Ovary (tissue), 3 donors: ENCODE data around the gene TMEM63A.

ENCODE experiments used
- CTCF ChIP-seq, 3 donors: fragments of 450-650 bp in 2 of 3; fragments of 200-600 bp in 1 of 3; IDR thresholded peaks; one replicate each; pipeline versions ENCODE4 v1.5.1 to v1.8.0; 2016 to 2022; ENCODE audit warnings: antibody characterized with exemption in 3 of 3, mild to moderate bottlenecking in 1 of 3
- POLR2A ChIP-seq: fragments of 450-650 bp; IDR thresholded peaks from one replicate; pipeline ENCODE4 v1.6.1; 2017; ENCODE audit warnings: antibody characterized with exemption, mild to moderate bottlenecking, moderate library complexity
- donor health status: DM: no; HTN: no; CAD: no.

- TF ChIP-seq CTCF (IDR thresholded peaks at IDR 0.05), result no peak
- TF ChIP-seq POLR2A, result no peak
Measured at GRCh38 chr1:225868631-225869330, 13.4 kb downstream of the TMEM63A start.
